KOPT-K1 (cell line): ENCODE measurements around the gene KIF12.

Experiments
- H3K27ac ChIP-seq: fragments of 200-600 bp; sonication (generic); 2 replicates; pipeline ENCODE4 v1.5.1; 2016; ENCODE audit warnings: antibody characterized with exemption, mild to moderate bottlenecking, low read depth, low read length; ENCODE audit not compliant: poor library complexity, severe bottlenecking
- H3K36me3 ChIP-seq: fragments of 200-600 bp; sonication (generic); 2 replicates; pipeline ENCODE4 v1.5.1; 2017; ENCODE audit warnings: antibody characterized with exemption, mild to moderate bottlenecking, low read length, moderate library complexity; ENCODE audit not compliant: insufficient read depth
- H3K9me3 ChIP-seq: fragments of 200-600 bp; sonication (generic); 2 replicates; pipeline ENCODE4 v1.5.1; 2017; ENCODE audit warnings: antibody characterized with exemption, low read length, mild to moderate bottlenecking; ENCODE audit not compliant: insufficient read depth, poor library complexity, severe bottlenecking

The KIF12 gene

DNA sequence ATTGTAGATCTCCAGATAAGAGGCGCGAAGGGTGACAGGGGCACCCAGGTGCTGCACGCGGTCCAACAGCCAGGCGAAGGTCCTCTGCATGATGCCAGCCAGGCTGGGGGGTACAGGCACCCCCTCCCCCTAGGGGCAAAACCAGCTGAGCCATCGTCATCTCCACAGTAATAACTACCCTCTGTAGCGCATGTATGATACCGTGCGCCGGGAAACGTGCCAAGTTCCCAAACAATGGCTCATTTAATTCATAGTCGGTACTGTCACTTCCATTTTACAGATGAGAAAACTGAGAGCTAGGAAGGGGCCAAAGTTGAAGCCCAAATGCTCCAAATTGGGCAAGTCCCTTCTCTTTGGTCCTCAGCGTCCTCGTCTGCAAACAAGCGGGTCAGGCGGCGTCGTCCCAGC lies 1.5 kb downstream of the KIF12 start:
- Histone ChIP-seq H3K36me3 (no peaks in the 10 kb centered on the region), H3K9me3 (no peaks in the 10 kb centered on the region), H3K27ac (no peak overlapping the region)

DNA sequence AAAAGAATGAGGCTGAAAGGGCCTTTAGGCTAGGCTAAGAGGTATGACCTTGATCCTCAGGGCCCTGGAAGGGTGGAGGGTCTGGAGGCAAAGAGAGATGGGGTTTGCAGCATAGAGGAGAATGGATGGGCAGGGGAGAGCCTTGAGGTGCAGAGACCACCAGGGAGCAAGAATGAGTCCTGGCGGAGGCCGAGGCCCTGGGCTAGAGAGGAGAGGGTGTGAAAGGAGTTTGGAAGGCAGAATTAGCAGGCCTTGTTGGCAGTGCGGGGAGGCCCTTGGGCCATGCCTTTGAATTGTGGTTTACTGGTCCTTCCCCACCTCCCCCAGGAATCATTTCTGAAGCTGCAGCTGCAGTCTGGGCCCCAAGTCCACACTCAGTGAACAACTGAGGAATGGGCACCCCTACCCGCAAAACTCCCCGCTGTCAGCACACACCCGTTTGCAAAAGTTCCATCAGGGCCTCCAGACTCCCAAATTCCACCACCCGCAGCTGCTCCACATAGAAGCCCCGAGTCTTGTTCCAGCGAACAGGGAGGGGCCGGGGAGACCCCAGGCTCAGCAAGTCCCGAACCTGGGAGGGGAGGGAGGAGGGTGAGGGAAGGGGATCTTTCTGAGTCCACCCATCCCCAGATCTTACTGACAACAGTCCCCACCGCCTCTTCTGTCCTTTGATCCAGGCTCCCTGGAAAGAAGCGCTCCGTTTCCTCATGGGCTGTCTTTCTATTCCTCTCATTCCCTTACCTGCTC lies 2.1 kb downstream of the KIF12 start:
- Histone ChIP-seq H3K9me3 (no peaks in the 10 kb centered on the region), H3K36me3 (no peaks in the 10 kb centered on the region), H3K27ac (no peak overlapping the region)

DNA sequence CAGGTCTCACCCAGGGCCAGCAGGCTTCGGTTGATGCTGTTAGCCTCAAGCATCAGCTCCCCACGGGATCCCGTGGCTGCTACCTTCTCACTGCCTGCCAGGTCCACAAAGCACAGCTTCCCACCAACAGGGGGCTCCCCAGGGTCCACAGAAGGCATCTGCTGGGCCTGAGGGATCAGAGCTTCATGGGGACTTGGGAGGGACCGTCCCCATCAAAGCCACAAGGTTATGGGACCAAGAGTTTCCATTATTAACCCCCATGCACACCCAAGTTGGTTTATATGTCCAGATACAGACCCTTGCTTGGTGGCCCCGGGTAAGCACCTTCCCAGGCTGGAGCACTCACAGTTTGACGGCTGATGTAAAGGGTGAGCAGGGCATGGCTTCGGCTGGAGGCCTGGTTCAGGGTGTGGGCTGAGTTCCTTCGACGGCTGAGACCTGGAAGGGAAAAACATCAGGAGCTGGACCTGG lies 3.0 kb downstream of the KIF12 start:
- Histone ChIP-seq H3K36me3 (no peaks in the 10 kb centered on the region), H3K27ac (no peak overlapping the region), H3K9me3 (no peaks in the 10 kb centered on the region)

DNA sequence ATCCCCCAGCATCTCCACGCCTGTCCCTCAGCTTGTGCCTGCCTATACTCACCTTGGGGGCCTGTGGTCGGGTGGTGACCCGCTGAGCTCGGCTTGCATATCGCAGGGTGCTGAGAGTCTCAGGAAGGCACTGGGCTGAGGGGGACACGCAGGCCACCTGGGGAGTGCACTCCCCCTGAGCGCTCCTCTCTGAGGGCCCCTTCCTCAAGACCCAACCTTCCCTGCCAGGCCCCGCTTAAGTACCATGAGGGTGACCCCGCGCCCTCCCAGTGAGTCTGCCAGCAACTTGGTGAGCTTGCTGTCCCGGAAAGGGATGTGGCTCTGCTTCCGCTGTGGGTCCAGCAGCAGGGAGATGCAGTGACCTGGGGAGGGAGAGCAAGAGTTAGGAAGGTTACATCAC lies 4.1 kb downstream of the KIF12 start:
- H3K36me3 ChIP-seq, result no peaks in the 10 kb centered on the region

GRCh38 chr9:114093761-114094505 lies 5.2 kb downstream of the KIF12 start:
- Histone ChIP-seq H3K9me3 (no peaks in the 10 kb centered on the region), H3K36me3 (no peaks in the 10 kb centered on the region), H3K27ac (no peak overlapping the region)

More for the DNA sequence above, 4.1 kb downstream of the KIF12 start:
- H3K27ac ChIP-seq, result no peak overlapping the region
- H3K9me3 ChIP-seq, result no peaks in the 10 kb centered on the region

DNA sequence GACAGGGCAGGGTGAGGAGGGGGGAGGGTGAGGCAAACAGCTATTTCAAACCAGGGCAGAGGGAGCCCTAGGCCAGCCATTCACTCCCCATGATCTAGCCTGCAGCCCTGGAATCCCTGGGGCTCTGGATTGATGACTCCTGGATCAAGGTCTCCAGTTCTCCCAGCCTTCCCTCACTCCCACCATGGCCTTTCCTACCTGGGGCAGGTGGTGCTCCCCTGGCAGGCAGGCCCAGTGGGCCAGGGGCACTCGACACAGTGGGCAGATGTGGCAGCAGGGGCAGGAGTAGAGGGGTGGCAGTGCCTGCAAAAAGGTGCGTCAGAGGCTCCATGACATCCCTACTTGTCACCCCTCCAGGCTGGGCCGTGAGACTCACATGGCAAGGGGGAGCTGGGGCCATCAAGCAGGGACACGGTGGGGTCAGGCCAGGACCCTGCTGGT lies 6.0 kb downstream of the KIF12 start:
- H3K27ac ChIP-seq, result no peak overlapping the region
- no peaks in the 10 kb centered on the region for H3K9me3 ChIP-seq
- H3K36me3 ChIP-seq, result no peaks in the 10 kb centered on the region

DNA sequence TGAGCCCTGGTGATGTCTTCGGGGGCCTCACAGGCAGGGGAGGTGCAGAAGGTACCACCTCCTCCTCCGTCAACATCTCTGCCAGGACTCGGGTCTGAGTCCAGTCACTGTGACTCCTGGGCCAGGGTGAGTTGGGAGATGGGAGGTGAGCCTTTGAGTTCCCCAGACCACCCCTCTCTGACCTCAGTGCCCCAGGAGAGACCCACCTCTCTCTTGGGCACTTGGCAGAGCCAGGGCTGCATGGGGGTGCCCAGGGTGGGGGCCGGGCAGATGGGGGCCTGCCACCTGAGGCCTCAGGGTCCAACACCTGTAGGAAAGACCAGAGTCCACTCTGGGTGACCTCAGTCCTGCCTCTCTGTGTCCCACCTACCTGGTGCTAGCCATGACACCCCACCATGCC lies 6.8 kb downstream of the KIF12 start:
- Histone ChIP-seq H3K36me3 (no peaks in the 10 kb centered on the region), H3K27ac (no peak overlapping the region), H3K9me3 (no peaks in the 10 kb centered on the region)

- H3K27ac ChIP-seq, result no peak overlapping the region
- H3K36me3 ChIP-seq, result no peaks in the 10 kb centered on the region
- H3K9me3 ChIP-seq, result no peaks in the 10 kb centered on the region
These were observed 7.4 kb downstream of the KIF12 start for GRCh38 chr9:114091711-114092110.

DNA sequence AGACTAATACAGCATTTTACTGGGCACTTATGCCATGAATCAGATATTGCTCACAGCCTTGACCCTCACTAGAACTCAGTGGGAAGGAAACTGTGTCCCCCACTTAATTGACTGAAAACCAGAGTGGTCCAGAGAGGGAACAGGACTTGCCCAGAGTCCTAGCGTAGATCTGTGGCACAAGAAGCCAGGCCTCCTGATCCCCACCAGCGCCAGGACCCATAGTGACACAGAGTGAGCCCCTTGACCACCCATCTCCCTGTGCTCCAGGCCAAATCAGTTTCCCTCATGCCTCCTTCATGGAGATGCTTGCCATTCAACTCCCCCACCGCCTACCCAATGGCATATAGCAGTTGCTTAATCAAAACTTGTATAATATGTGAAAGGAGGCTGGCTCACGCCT lies 8.3 kb downstream of the KIF12 start:
- Histone ChIP-seq H3K9me3 (no peaks in the 10 kb centered on the region), H3K27ac (no peak overlapping the region), H3K36me3 (no peaks in the 10 kb centered on the region)

DNA sequence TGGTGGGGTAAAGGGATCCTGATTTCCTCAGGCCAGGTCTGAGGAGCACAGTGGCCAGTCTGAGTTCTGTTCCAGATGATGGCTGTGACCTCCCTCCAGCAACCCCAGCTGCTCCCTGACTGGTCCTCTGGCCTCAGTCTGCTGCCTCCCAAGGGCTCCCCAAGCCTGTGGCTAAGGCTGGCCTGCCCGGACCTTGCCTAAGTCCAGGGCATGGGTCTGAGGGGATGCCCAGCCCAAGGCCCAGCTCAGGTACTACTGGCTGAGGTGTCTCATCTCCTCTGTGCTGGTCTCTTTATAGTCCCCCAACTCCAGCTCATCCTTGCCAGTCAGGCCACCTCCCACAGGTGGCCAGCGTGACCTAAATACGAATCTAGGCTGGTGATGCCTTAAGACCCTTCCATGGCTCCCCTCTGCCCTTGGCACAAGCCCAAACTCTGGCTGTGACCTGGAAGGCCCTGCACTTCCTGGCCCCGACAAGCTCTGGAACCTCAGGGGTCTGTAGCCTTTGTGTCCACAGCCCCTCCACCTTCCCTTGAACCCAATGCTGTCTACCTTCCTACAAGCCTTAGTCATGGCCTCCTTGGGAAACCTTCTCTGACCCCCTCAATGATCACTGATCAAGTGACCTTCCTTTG lies 9.8 kb downstream of the KIF12 start:
- Histone ChIP-seq H3K9me3 (no peaks in the 10 kb centered on the region), H3K27ac (no peak overlapping the region), H3K36me3 (no peaks in the 10 kb centered on the region)

DNA sequence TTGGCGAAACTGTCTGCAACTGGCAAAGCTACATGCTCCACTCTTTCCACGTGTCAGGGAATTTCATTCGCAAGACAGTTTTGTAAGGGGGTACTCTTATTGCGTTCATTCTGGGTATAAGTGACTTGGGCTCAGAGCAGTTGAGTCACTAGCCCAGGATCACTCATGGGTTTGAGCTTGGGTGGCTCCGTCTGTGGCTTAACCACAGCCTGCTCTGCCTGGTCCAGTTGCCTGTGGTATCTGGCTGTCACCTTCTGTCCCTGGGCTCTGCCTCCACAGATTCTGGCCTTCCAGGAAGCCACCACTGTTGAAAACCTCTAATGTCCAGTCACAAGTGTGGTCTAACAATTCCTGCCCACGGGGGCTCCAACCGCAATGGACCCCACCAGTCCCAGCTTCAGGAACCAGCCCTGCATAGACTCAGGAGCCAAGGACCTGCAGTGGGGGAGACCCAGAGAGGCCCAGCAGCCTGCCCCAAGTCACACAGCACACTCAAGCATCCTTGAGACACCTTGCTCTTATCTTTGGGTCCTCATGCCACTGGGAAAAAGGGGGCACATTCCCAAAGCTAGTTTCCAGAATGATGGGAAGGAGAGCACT lies 10.4 kb downstream of the KIF12 start:
- Histone ChIP-seq H3K9me3 (no peaks in the 10 kb centered on the region), H3K27ac (no peak overlapping the region), H3K36me3 (no peaks in the 10 kb centered on the region)

GRCh38 chr9:114087721-114088120 lies 11.4 kb downstream of the KIF12 start:
- H3K36me3 ChIP-seq, result no peaks in the 10 kb centered on the region
- no peak overlapping the region for H3K27ac ChIP-seq

DNA sequence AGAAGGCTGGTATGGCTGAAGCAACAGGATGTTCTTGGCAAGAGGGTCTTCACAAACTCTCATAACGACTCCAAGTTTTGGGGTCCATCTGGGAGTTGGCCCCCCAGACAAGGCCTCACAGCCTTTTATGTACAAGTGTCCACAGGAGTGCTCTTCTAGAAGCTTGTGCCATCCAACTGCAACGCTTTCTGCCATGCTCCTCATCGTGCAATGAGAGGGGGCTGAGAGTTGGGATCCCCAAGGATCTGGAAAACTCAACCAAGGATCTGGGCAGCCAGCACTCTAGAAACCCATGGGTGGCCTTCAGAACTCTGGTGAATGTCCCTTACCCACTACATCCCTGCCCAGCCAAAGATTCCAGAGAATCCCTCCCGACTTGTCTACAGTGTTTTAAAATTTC lies 12.5 kb downstream of the KIF12 start:
- Histone ChIP-seq H3K27ac (no peak overlapping the region), H3K9me3 (no peaks in the 10 kb centered on the region)

More at GRCh38 chr9:114087721-114088120, 11.4 kb downstream of the KIF12 start:
- no peaks in the 10 kb centered on the region for H3K9me3 ChIP-seq

DNA sequence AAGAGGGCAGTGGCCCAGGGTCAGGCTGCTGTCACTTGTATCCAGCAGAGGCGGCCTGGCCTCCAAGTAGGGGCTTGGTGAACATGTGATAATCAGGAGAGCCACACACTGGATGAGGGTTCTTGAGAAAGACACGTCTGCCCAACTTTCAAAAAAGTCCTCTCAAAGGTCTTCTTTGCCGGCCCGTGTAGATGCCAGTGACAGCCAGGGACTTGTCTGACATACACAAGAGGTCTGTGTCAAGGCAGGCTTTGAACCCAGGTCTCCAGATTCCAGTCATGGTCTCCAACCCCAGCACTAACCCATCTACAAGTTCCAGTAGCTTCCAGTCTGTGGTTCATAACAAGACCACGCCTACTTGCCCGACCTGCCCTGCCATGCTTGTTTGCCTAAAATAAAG lies 13.1 kb downstream of the KIF12 start:
- Histone ChIP-seq H3K27ac (no peak overlapping the region), H3K9me3 (no peaks in the 10 kb centered on the region), H3K36me3 (no peaks in the 10 kb centered on the region)

More for the DNA sequence above, 12.5 kb downstream of the KIF12 start:
- no peaks in the 10 kb centered on the region for H3K36me3 ChIP-seq

DNA sequence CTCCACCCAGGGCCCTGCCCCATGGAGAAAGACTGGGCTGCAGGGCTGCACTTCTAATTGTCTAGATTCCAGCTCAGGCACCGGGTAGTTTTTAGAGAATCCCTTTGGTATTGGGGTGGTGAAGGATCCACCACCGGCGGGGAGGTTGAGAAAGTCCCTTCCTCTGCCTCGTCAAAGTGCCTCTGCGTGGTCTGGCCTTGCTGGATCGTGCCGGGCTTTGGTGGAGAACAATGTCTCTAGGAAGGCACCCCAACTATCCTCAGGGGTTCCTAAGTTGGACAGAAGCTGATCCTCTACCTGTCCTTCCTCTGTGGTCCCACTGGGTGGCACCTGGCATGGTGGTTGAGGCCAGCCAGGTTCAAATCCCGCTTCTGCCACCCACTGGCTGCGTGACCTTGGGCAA lies 13.7 kb downstream of the KIF12 start:
- Histone ChIP-seq H3K9me3 (no peaks in the 10 kb centered on the region), H3K27ac (no peak overlapping the region), H3K36me3 (no peaks in the 10 kb centered on the region)
